GM19455 (cell line): Measurements from ENCODE around the gene CEP44.

ENCODE experiments used
- ATAC-seq: cut with Tn5 transposase; IDR thresholded peaks from one replicate; pipeline ENCODE4 v1.9.1; 2021; ENCODE audit not compliant: unreplicated experiment

Gene CEP44

DNA sequence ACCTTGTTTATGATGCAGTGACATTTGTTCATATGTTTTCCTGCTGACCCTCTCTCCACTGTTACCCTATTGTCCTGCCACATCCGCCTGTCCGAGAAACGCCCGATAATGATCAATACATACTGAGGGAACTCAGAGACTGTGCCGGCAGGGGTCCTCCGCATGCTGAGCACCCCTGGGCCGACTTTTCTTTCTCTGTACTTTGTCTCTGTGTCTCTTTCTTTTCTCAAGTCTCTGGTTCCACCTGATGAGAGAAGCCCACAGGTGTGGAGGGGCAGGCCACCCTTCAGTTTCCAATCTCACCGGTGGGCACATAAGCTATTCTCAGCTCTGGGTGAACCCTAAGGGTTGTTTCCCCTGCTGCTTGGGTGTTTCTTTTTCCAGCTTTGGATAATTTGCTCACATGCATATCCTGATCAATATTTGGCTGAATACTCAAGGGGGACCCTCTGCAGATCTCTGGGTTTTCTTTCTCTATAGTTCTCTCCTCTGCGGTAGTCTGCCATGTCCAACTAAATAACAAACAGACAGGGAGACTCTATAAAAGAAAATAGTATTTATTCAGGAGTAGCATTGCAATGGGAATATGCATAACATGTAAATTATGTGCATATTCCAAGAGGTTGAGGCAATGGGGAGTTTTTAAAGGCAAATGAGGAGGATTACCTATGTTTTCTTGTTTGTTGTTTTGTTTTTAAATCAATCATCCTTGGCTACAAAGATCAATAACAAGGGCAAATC, 97.2 kb downstream of the CEP44 start:
- ATAC-seq = no peak

DNA sequence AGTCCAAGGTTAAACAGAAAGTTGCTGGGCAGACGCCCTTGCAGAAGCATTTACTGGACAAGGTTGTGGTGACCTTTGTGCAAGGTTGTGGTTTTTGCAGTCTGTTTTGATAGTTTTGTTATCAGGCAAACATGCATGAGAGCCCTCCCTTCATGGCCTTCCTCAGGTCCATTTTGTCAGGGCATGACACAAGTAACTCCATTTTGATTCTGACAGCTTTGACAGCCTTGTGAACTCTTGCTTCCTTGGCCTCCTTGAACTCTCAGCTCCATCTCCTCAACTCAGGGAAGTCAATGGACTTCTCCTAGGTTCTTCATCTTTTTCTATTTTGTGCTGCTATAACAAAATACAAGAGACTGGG, 97.7 kb downstream of the CEP44 start:
- no peak for ATAC-seq
